H1 (cell line): ENCODE measurements around the gene RRP12. TPM values are rescaled to one million over a fixed set of nuclear protein-coding genes. Genes with fewer than 3 reads are reported as not detected.

Experiments used
- CTCF ChIA-PET: fragments of 300-600 bp; sonication (Branson Sonifier 250); formaldehyde crosslinking; loops from one replicate; lab custom pipeline; 2021; ENCODE audit not compliant: partially characterized antibody; lab: Charles Lee
- POLR2A ChIA-PET: fragments of 300-600 bp; sonication (Branson Sonifier 250); formaldehyde crosslinking; loops from one replicate; lab custom pipeline; 2021; ENCODE audit warnings: inconsistent platforms; ENCODE audit not compliant: partially characterized antibody; lab: Charles Lee
- DNase-seq, 2 experiments: peaks; one replicate each; pipeline versions ENCODE4 v3.0.0 to v3.0.0-alpha.2; 2010 to 2022; ENCODE audit warnings: low spot score in 2 of 2, low read depth in 1 of 2, mixed read lengths in 1 of 2
- FAIRE-seq: peaks from 2 replicates; lab custom pipeline; 2011; peaks lifted over from hg19 to GRCh38; lab: Jason Lieb, UNC
- H2AFZ ChIP-seq: 2 replicates; pipeline ENCODE4 v1.8.1; 2012; ENCODE audit warnings: low read length, inconsistent platforms
- H2AK5ac ChIP-seq: 2 replicates; pipeline ENCODE4 v1.6.1; 2013; ENCODE audit warnings: low read depth, low read length
- H2BK120ac ChIP-seq: replicated peaks from 2 replicates; pipeline ENCODE3; 2013; ENCODE audit warnings: low read depth, low read length, inconsistent platforms
- H2BK12ac ChIP-seq: 2 replicates; pipeline ENCODE4 v1.6.1; 2013; ENCODE audit warnings: low read depth, low read length
- H2BK15ac ChIP-seq: 2 replicates; pipeline ENCODE4 v1.6.1; 2013; ENCODE audit warnings: low read length
- H2BK20ac ChIP-seq: 2 replicates; pipeline ENCODE4 v1.6.1; 2013; ENCODE audit warnings: low read length
- H2BK5ac ChIP-seq: 2 replicates; pipeline ENCODE4 v1.6.1; 2013; ENCODE audit warnings: low read depth, low read length
- H3K14ac ChIP-seq: 2 replicates; pipeline ENCODE4 v1.6.1; 2013; ENCODE audit warnings: inconsistent platforms; ENCODE audit not compliant: insufficient read length
- H3K18ac ChIP-seq: 2 replicates; pipeline ENCODE4 v1.6.1; 2013; ENCODE audit warnings: low read length; ENCODE audit errors: extremely low read depth
- H3K23ac ChIP-seq: 2 replicates; pipeline ENCODE4 v1.6.1; 2013; ENCODE audit warnings: inconsistent platforms; ENCODE audit not compliant: insufficient read length
- H3K23me2 ChIP-seq: 2 replicates; pipeline ENCODE4 v1.6.1; 2013; ENCODE audit warnings: low read depth, low read length
- H3K27ac ChIP-seq: 2 replicates; pipeline ENCODE4 v1.6.1; 2011; ENCODE audit warnings: low read depth, low read length, inconsistent platforms
- H3K27me3 ChIP-seq, 4 experiments: replicated peaks in 1 of 4; 1 replicate in 1 of 4; 2 replicates in 3 of 4; pipeline versions ENCODE4 v1.6.1 to v1.8.1; 2011 to 2013; ENCODE audit warnings: low read length in 3 of 4, mild to moderate bottlenecking in 3 of 4, inconsistent platforms in 2 of 4, mixed read lengths in 2 of 4, moderate library complexity in 1 of 4; ENCODE audit not compliant: control insufficient read depth in 3 of 4, insufficient read depth in 3 of 4; ENCODE audit errors: extremely low read depth in 1 of 4
- H3K36me3 ChIP-seq, 4 experiments: 2 replicates each; pipeline versions ENCODE4 v1.6.1 to v1.8.1; 2011 to 2013; ENCODE audit warnings: mild to moderate bottlenecking in 4 of 4, low read length in 3 of 4, moderate library complexity in 2 of 4, control low read depth in 1 of 4, inconsistent platforms in 1 of 4; ENCODE audit not compliant: insufficient read depth in 4 of 4, control insufficient read depth in 2 of 4
- H3K4ac ChIP-seq: replicated peaks from 2 replicates; pipeline ENCODE3; 2013; ENCODE audit warnings: low read length, low read depth, mixed read lengths, inconsistent platforms; ENCODE audit not compliant: insufficient read length
- H3K4me1 ChIP-seq, 4 experiments: replicated peaks in 1 of 4; 1 replicate in 1 of 4; 2 replicates in 3 of 4; pipeline versions ENCODE4 v1.6.1 to v1.8.1; 2011 to 2013; ENCODE audit warnings: low read length in 3 of 4, inconsistent platforms in 2 of 4, mixed read lengths in 1 of 4; ENCODE audit not compliant: insufficient read depth in 4 of 4, control insufficient read depth in 3 of 4
- H3K4me2 ChIP-seq, 2 experiments: 2 replicates each; pipeline versions ENCODE4 v1.6.1 to v1.8.1; 2011 to 2013; ENCODE audit warnings: low read depth in 2 of 2, low read length in 2 of 2, control low read depth in 1 of 2, inconsistent platforms in 1 of 2, mild to moderate bottlenecking in 1 of 2; ENCODE audit not compliant: insufficient read depth in 1 of 2
- H3K4me3 ChIP-seq, 4 experiments: fragments of 200-600, 300-600 bp in 1 of 4; sonication (generic), shearing (Covaris generic), sonication (Bioruptor Twin) in 1 of 4; 2 replicates each; pipeline versions ENCODE4 v1.5.1 to v1.8.1; 2011 to 2016; ENCODE audit warnings: low read length in 4 of 4, low read depth in 3 of 4, control low read depth in 2 of 4, inconsistent platforms in 2 of 4, mild to moderate bottlenecking in 2 of 4, mixed read lengths in 1 of 4, moderate library complexity in 1 of 4; ENCODE audit not compliant: insufficient read depth in 2 of 4; ENCODE audit errors: extremely low read depth in 1 of 4
- H3K56ac ChIP-seq: replicated peaks from 2 replicates; pipeline ENCODE3; 2013; ENCODE audit warnings: low read depth, mild to moderate bottlenecking, mixed read lengths, low read length, inconsistent platforms; ENCODE audit not compliant: insufficient read length
- H3K79me1 ChIP-seq: 2 replicates; pipeline ENCODE4 v1.6.1; 2013; ENCODE audit warnings: low read depth, low read length, control low read depth
- H3K79me2 ChIP-seq, 2 experiments: 2 replicates each; pipeline versions ENCODE4 v1.6.1 to v1.8.1; 2012 to 2013; ENCODE audit warnings: low read length in 2 of 2, mild to moderate bottlenecking in 2 of 2, inconsistent platforms in 1 of 2; ENCODE audit not compliant: insufficient read depth in 2 of 2, control insufficient read depth in 1 of 2
- H3K9ac ChIP-seq, 4 experiments: replicated peaks in 1 of 4; 1 replicate in 1 of 4; 2 replicates in 3 of 4; pipeline versions ENCODE4 v1.6.1 to v1.8.1; 2011 to 2013; ENCODE audit warnings: low read depth in 3 of 4, low read length in 3 of 4, control low read depth in 2 of 4, mild to moderate bottlenecking in 2 of 4, moderate library complexity in 2 of 4, inconsistent platforms in 1 of 4; ENCODE audit errors: extremely low read depth in 1 of 4
- H3K9me3 ChIP-seq, 2 experiments: 2 replicates each; pipeline versions ENCODE4 v1.6.1 to v1.8.1; 2012 to 2013; ENCODE audit warnings: mild to moderate bottlenecking in 2 of 2, moderate library complexity in 2 of 2, control low read depth in 1 of 2, inconsistent platforms in 1 of 2, low read depth in 1 of 2, low read length in 1 of 2, mixed read lengths in 1 of 2; ENCODE audit not compliant: insufficient read depth in 2 of 2
- H4K20me1 ChIP-seq, 2 experiments: replicated peaks in 1 of 2; 2 replicates each; pipeline versions ENCODE3 to v1.8.1; 2011 to 2013; ENCODE audit warnings: inconsistent platforms in 2 of 2, low read length in 2 of 2, mild to moderate bottlenecking in 1 of 2; ENCODE audit not compliant: insufficient read depth in 2 of 2, control insufficient read depth in 1 of 2
- H4K5ac ChIP-seq: 2 replicates; pipeline ENCODE4 v1.6.1; 2013; ENCODE audit warnings: low read length, low read depth, mixed read lengths, inconsistent platforms; ENCODE audit not compliant: insufficient read length
- H4K8ac ChIP-seq: 2 replicates; pipeline ENCODE4 v1.8.0; 2013; ENCODE audit warnings: mild to moderate bottlenecking, moderate library complexity, low read length, inconsistent platforms; ENCODE audit not compliant: insufficient read depth; ENCODE audit errors: extremely low read depth
- H4K91ac ChIP-seq: replicated peaks from 2 replicates; pipeline ENCODE3; 2013; ENCODE audit warnings: low read length, mixed read lengths, inconsistent platforms; ENCODE audit not compliant: insufficient read length
- EZH2 ChIP-seq: fragments of 200-600 bp; sonication (generic); IDR thresholded peaks from 2 replicates; pipeline ENCODE4 v1.7.1; 2012; ENCODE audit warnings: low read depth, mild to moderate bottlenecking, moderate library complexity, low read length, inconsistent platforms; ENCODE audit not compliant: severe bottlenecking
- MAFK ChIP-seq: IDR thresholded peaks from 2 replicates; pipeline ENCODE4 v1.6.1; 2012; ENCODE audit warnings: low read depth, mild to moderate bottlenecking, improper control_type of control experiment, low read length
- POU5F1 ChIP-seq: IDR thresholded peaks from 2 replicates; pipeline ENCODE4 v1.6.1; 2011; ENCODE audit warnings: low read depth, mild to moderate bottlenecking, low read length, moderate library complexity
- RAD21 ChIP-seq, 2 experiments: IDR thresholded peaks in 1 of 2; conservative IDR thresholded peaks in 1 of 2; 2 replicates each; pipeline ENCODE4 v1.6.1; 2011; ENCODE audit warnings: low read depth in 2 of 2, low read length in 2 of 2, improper control_type of control experiment in 1 of 2, inconsistent platforms in 1 of 2, mild to moderate bottlenecking in 1 of 2, moderate library complexity in 1 of 2
- SIX5 ChIP-seq: IDR thresholded peaks from 2 replicates; pipeline ENCODE4 v1.6.1; 2011; ENCODE audit warnings: mild to moderate bottlenecking, low read depth, low read length
- TEAD4 ChIP-seq: IDR thresholded peaks from 2 replicates; pipeline ENCODE4 v1.6.1; 2012; ENCODE audit warnings: low read depth, low read length, inconsistent platforms, mixed read lengths
- WGBS, 2 experiments: shearing (Covaris generic) in 1 of 2; methylation state at CpG; one replicate each; pipeline versions ENCODE4 v1.1.6 to v1.1.7; 2013 to 2015; ENCODE audit warnings: low lambda C conversion rate in 2 of 2, mixed read lengths in 2 of 2, inconsistent platforms in 1 of 2, low coverage in 1 of 2, missing lambda C conversion rate in 1 of 2; ENCODE audit not compliant: insufficient replicate concordance in 2 of 2, insufficient coverage in 1 of 2, insufficient read length in 1 of 2; ENCODE audit errors: extremely low coverage in 1 of 2, missing lambda C conversion rate in 1 of 2; 5-methylcytosine and 5-hydroxymethylcytosine counted together
- polyA plus RNA-seq, 7 experiments: library from polyadenylated mRNA; depleted of rRNA in 3 of 7; stranded (reverse) in 5 of 7; unstranded in 2 of 7; fragments of >200 nt in 5 of 7; fragments of 200-250 nt in 2 of 7; gene quantifications; 1 replicate in 5 of 7; 2 replicates in 1 of 7; 4 replicates in 1 of 7; pipeline versions ENCODE4 v1.2.1 to v1.2.3, GENCODE V29; 2011 to 2013; ENCODE audit warnings: missing spikeins in 2 of 7, mixed read lengths in 2 of 7
- total RNA-seq: library from RNA; stranded (reverse); fragmentation: NEBNext Ultra II Directional; extraction: Animal tissue kit (Norgen Biotek cat#: 25700); gene quantifications from 2 replicates; pipeline ENCODE4 v1.2.1, GENCODE V29; 2021

The RRP12 gene
- total and polyA plus RNA-seq, 2 of the 8 experiments (the other 6 are each of a cell fraction or from before 2014, with no cell fraction given) = 21.0 to 65.8 TPM

- Histone ChIP-seq H3K27ac (no peak overlapping the region), H4K91ac (no peak overlapping the region), H3K79me1 (0 out of 2 replicates have a peak, but pooled peaks cover 2% of the 10 kb centered on the region), H3K4ac (no peak overlapping the region), H3K4me1 (peaks cover 0 to 21% (median 13%) of the 10 kb centered on the region in 4 experiments; a peak in 6 of 7 replicates), H2BK5ac (no peak overlapping the region), H2BK120ac (no peak overlapping the region), H3K23ac (no peak overlapping the region), H3K9ac (no peak overlapping the region), H2BK12ac (no peak overlapping the region), H3K14ac (no peak overlapping the region), H3K27me3 (peaks cover 6 to 23% (median 20%) of the 10 kb centered on the region in 4 experiments), H3K9me3 (no peaks in the 10 kb centered on the region), H3K56ac (no peak overlapping the region), H3K79me2 (peaks cover 0 to under 1% of the 10 kb centered on the region in 2 experiments; a peak in 1 of 4 replicates), H3K23me2 (peaks cover 18% of the 10 kb centered on the region), H4K20me1 (no peaks in the 10 kb centered on the region), H2AK5ac (no peak overlapping the region), H2BK15ac (no peak overlapping the region), H3K36me3 (peaks cover 0 to 6% (median 0%) of the 10 kb centered on the region in 4 experiments; a peak in 2 of 8 replicates), H3K4me2 (no peak overlapping the region), H4K8ac (no peak overlapping the region), H3K18ac (no peak overlapping the region), H2BK20ac (no peak overlapping the region), H3K4me3 (no peak overlapping the region), H4K5ac (no peak overlapping the region), H2AFZ (no peak overlapping the region)
- ChIA-PET POLR2A (interaction anchor here (1.4 to 5.5 kb wide), 2 partner anchors 10 to 21 kb away, joined by 3 to 75 read pairs; partner anchors contain the start of gene FRAT2), CTCF (interaction anchor here (0.9 to 1.2 kb wide), 2 partner anchors 8 to 9 kb away, joined by 3 to 4 read pairs; no protein-coding TSS in a partner anchor)
- FAIRE-seq = no peak
- DNase-seq = no peak
- WGBS, 2 experiments = 72% methylated on average over 4 of the region's 4 CpGs; no CpG with 5 or more reads in 1 of the 2 experiments
- TF ChIP-seq EZH2 = no peak
- no peak for TF ChIP-seq SIX5
- TF ChIP-seq TEAD4 = no peak
- TF ChIP-seq MAFK = no peak
- no peak for TF ChIP-seq RAD21 (IDR thresholded peaks at IDR 0.05 in 1 of 2, conservative IDR thresholded peaks at IDR 0.05 in 1 of 2; ENCODE audit: low read depth in 2 of 2, low read length in 2 of 2)
- TF ChIP-seq POU5F1 = no peak
These were observed 77.6 kb downstream of the RRP12 start for GRCh38 chr10:97323501-97323900.
